Activated CD4-positive, alpha-beta T cell treated with anti-CD3 and anti-CD28 coated beads for 24 hours (primary cell): Measurements from ENCODE around the gene BTAF1.
A peak's percentile ranks its signal among the peaks of the same experiment; 100 is the strongest.
"Not testable (repeated sequence)": the region's sequence is repeated elsewhere in the genome, so short reads cannot be mapped to it uniquely, and the experiment has no call there.

ENCODE experiments used
- DNase-seq, 2 donors: peaks; one replicate each; pipeline ENCODE4 v3.0.0-alpha.2; 2020; ENCODE audit warnings: low read depth in 2 of 2

The BTAF1 gene

GRCh38 chr10:91923371-91924211 lies at the start of gene BTAF1:
TSS of gene BTAF1 (plus strand) at chr10:91923770. CDS start at chr10:91924077, 307 bp downstream.
- DNase-seq, result peak; percentile 84 to 86

GRCh38 chr10:91875156-91875555 lies 48.4 kb upstream of the BTAF1 start:
- DNase-seq, result no peak

GRCh38 chr10:91875779-91876178 lies 47.8 kb upstream of the BTAF1 start:
- no peak for DNase-seq

- DNase-seq, result no peak
Observed at GRCh38 chr10:91879515-91880170, 43.9 kb upstream of the BTAF1 start.

GRCh38 chr10:91880310-91880709 lies 43.3 kb upstream of the BTAF1 start:
- DNase-seq, result no peak

GRCh38 chr10:91883549-91884444 lies 39.8 kb upstream of the BTAF1 start:
- DNase-seq, result no peak

GRCh38 chr10:91884536-91884935 lies 39.0 kb upstream of the BTAF1 start:
- DNase-seq, result no peak

GRCh38 chr10:91885362-91886079 lies 38.0 kb upstream of the BTAF1 start:
- no peak for DNase-seq

GRCh38 chr10:91886954-91887271 lies 36.7 kb upstream of the BTAF1 start:
- DNase-seq, result no peak

GRCh38 chr10:91887272-91888076 lies 36.1 kb upstream of the BTAF1 start:
- no peak for DNase-seq

GRCh38 chr10:91891125-91892001 lies 32.2 kb upstream of the BTAF1 start:
- DNase-seq, result no peak

GRCh38 chr10:91893051-91893450 lies 30.5 kb upstream of the BTAF1 start:
- DNase-seq, result no peak

- DNase-seq, result not testable (repeated sequence)
Observed at GRCh38 chr10:91894261-91894685, 29.3 kb upstream of the BTAF1 start.

- DNase-seq, result no peak
Observed at GRCh38 chr10:91896212-91896756, 27.3 kb upstream of the BTAF1 start.

- DNase-seq, result no peak
Observed at GRCh38 chr10:91897421-91897820, 26.1 kb upstream of the BTAF1 start.

- DNase-seq, result peak in 1 of 2 donors; percentile 31
Observed at GRCh38 chr10:91901784-91902677, 21.5 kb upstream of the BTAF1 start.

GRCh38 chr10:91907033-91907594 lies 16.5 kb upstream of the BTAF1 start:
- no peak for DNase-seq

- DNase-seq, result no peak
Observed at GRCh38 chr10:91907914-91908336, 15.6 kb upstream of the BTAF1 start.
